ENCODE measurements around the gene POU2F3. TPM values are rescaled to one million over a fixed set of nuclear protein-coding genes. Genes with fewer than 3 reads are reported as not detected.

Gene POU2F3
- total and polyA plus RNA-seq, 2 of the 13 experiments (the other 11 are each of a cell fraction or from before 2014, with no cell fraction given): not detected

DNA sequence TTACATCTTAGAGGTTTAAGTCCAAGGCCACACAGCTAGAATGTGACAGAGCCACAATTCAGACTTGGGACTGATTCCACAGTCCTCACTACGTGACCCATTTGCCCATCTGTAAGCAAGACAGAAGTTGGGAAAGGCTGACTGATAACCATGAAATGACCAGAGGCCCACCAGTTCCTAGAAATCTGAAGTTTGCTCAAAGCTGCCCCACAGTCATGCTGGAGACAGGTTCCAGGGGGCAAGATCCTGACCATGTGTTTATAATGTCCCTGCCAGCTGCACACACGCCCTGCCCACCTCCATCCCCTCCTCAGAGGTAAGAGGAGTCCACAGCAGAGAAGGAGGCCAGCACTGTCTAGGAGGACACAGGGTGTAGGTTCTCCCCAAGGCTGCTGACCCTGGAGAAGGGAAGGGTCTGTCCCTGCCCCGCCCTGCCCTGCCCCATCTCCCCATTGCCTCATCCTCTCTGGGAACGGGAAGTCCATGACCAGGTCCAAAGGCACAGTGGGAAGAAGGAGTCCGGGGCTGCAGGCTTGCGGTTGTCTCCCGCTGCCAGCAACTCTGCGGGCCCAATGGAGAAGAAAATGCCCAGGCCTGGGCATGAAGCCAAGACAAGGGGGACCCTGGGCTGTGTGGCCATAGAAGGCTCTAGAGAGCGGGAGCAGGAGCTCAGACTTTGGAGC lies 41.0 kb upstream of the POU2F3 start (continued):
- no peak for TF ChIP-seq AFF4 (CRISPR knock-in tag; IDR thresholded peaks at IDR 0.05)
- no peak for TF ChIP-seq TBX3 (IDR thresholded peaks at IDR 0.05; ENCODE audit: borderline replicate concordance)
- TF ChIP-seq SSRP1 (CRISPR knock-in tag; IDR thresholded peaks at IDR 0.05): no peak
- TF ChIP-seq ZNF609 (CRISPR knock-in tag; IDR thresholded peaks at IDR 0.05; ENCODE audit: borderline replicate concordance): peak; percentile 62; the same call in 1 of the 2 replicates
- no peak for TF ChIP-seq RFX1 (IDR thresholded peaks at IDR 0.05)
- 0 out of 2 replicates have a peak, but pooled peaks have one; percentile 41 for TF ChIP-seq ZNF230 (CRISPR knock-in tag; IDR thresholded peaks at IDR 0.05)
- no peak for TF ChIP-seq MIXL1 (CRISPR knock-in tag; IDR thresholded peaks at IDR 0.05)
- no peak for TF ChIP-seq ZNF10 (CRISPR knock-in tag; IDR thresholded peaks at IDR 0.05; ENCODE audit: borderline replicate concordance, low read depth)
- TF ChIP-seq SMARCE1 (IDR thresholded peaks at IDR 0.05; ENCODE audit: borderline replicate concordance): no peak
- TF ChIP-seq KDM3A (CRISPR knock-in tag; IDR thresholded peaks at IDR 0.05; ENCODE audit: low read depth): no peak
- no peak for TF ChIP-seq ZNF576 (CRISPR knock-in tag; IDR thresholded peaks at IDR 0.05)
- TF ChIP-seq HNRNPK (IDR thresholded peaks at IDR 0.05; ENCODE audit: low read depth, low read length, poor library complexity, severe bottlenecking): no peak
- no peak for TF ChIP-seq ZNF556 (CRISPR knock-in tag; IDR thresholded peaks at IDR 0.05; ENCODE audit: borderline replicate concordance)
- TF ChIP-seq ZFP62 (CRISPR knock-in tag; IDR thresholded peaks at IDR 0.05): no peak
- TF ChIP-seq ZNF335 (CRISPR knock-in tag; IDR thresholded peaks at IDR 0.05): no peak
- no peak for TF ChIP-seq ZNF552 (CRISPR knock-in tag; IDR thresholded peaks at IDR 0.05; ENCODE audit: borderline replicate concordance)
